Left hindlimb (tissue), 1 donor: ENCODE data around the gene BID.

Experiments used
- DNase-seq: peaks from one replicate; pipeline ENCODE4 v3.0.0-alpha.2; 2018

BID gene

DNA sequence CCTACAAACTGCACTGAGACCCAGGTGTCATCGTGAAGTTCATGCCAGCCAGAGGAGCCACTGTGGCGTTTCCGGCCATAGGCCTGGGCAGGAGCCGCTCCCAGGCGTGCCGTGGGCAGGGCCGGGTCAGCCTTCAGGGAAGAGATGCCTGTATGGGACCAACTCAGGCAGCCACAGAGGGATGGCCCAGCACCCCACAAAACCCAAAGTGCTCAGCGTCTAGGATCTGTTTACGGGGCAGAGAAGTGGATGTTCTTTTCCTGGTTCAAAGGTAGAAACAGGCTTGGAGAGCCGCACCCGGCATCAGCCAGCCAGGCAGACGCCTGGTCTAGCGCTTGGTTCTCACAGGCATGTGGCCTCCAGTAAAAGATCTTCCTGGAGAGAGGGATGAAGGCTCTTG is 8.4 kb upstream of the BID start:
- no peak for DNase-seq

DNA sequence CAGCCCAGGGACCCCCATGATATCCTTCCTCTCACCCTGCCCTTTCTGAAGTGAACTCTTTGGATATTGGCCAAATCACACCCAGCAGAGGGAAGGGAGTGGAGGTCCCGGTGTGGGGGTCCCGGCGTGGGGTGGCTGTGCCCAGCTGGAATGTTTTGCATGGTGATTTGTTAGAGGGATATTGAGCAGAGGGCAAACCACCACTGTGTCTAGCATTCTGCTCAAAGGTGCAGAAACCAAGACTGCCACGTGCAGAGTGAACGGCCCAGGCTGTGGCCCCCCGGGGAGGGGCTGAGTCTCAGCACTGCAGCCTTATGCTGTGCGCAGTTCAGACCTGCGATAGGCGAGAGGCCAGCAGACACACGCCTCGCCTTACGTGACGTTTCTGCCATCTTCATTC is 7.9 kb upstream of the BID start:
- no peak for DNase-seq

- no peak for DNase-seq
Observed at GRCh38 chr22:17781319-17782031, 7.2 kb upstream of the BID start.

DNA sequence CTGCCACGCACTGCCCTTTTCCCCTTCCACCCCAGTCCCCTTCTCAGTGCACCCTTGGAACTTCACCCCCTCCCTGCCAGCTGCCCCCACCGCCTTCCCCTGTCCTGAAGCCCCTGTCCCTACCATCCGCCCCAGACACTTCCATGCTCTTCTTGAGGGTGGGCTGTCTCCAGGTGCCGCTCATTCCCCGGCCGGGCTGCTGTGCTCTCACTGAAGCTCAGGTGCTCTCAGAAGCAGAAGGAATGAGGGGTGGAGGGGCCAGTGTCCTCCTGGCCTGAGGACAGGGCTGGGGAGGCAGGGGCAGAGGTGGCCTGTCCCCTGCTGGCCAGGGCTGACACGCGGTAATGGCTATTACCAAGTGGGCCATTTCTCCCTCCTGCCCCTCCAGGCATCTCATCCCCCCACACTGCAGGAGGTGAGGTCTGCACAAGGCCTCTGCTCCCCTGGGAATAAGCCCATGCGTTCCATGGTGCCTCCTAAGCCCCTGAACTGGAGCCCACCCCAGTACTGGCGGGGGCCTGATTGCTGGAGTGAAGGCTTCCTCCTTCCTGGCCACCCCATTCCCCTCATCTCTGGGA is 6.6 kb upstream of the BID start:
- DNase-seq, result no peak

GRCh38 chr22:17780116-17780740 is 6.0 kb upstream of the BID start:
- no peak for DNase-seq

GRCh38 chr22:17779286-17780115 is 5.2 kb upstream of the BID start:
- no peak for DNase-seq

DNA sequence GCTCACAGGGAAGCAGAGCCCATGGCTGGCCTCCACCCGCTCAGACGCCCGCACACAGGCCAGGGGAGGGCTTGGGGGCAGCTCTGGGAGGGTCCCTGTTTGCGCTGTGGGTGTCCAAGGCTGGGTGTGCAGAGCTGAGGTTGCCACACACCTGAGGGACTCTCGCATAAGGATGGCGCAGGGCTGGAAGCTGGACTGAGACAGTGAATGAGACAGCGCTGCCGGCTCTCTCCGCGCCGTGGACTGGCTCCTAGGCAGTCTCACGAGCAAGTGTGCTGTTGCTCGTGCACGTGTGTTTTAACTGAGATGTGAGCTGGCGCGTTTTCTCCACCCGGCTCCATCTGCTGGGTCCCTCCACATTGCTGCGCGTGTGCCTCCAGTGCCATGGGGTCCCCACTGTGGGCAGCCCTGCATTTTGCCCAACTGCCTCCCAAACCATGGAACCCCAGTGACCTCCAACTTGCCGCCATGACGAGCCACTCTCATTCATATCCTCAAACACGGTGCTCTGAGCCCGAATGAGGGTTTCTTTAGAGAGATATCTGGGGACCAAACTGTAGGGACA is 4.2 kb upstream of the BID start:
- no peak for DNase-seq

- no peak for DNase-seq
Observed at GRCh38 chr22:17777717-17778044, 3.4 kb upstream of the BID start.

DNA sequence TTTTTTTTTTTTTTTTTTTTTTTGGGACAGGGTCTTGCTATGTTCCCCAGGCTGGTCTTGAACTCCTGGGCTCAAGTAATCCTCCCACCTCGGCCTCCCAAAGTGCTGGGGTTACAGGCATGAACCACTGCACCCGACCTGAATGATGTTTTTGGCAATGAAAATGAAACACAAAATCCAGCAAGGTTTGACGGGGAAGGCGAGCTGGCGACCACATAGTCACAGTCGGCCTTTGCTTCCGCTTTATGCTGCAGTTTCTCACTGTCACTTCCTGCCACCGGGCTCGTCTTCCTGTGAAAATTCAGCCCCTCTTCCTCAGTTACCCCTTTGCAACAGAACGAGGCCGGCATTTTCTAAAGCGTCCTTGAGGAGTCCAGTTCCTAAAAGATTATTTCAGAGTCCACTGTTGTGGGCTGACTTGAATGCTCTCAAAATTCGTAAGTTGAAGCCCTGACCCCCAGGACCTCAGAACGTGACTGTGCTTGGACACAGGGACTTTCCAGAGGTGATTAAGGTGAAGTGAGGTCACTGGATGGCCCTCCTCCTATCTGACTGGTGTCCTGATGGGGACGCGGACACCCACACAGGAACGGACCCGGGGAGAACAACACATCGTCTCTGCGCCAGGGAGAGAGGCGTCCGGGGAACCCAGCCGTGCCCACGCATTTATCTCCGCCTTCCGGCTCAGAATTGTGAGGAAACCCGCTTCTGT is 2.9 kb upstream of the BID start:
- no peak for DNase-seq

GRCh38 chr22:17775781-17776465 is 1.7 kb upstream of the BID start:
- no peak for DNase-seq

- no peak for DNase-seq
Observed at GRCh38 chr22:17774926-17775685, 837 bp upstream of the BID start.

DNA sequence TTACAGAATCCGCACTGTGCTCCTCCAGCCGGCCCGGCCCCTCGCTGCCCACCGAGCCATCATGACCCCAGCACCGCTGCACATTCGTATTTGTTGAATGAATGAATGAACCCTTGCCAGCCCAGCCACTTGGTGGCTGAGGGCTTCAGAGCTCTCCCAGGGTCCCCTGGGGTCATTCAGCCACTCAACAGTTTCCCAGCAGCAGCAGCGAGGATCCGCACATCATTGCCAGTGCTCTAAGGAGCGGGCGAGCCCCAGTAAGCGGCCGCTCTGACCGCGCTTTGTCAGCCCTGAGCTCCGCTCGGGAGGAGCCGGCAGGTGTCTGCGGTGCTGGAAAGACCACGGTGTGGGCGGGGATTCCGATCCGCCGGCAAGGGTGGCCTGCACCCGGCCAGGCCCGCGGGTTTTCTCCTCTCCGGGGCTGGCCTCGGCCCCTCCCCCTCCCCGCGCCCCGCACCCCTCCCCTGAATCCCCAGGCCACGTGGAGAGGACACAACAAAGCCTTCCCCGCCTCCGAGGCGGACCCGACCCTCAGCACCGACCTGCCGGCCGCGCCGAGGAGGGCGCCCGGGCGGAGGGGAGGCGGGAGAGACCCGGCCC is 563 bp downstream of the BID start:
- DNase-seq, result no peak

- no peak for DNase-seq
Observed at GRCh38 chr22:17772958-17773605, 1.2 kb downstream of the BID start.

- DNase-seq, result no peak
Observed at GRCh38 chr22:17772249-17772957, 1.9 kb downstream of the BID start.

DNA sequence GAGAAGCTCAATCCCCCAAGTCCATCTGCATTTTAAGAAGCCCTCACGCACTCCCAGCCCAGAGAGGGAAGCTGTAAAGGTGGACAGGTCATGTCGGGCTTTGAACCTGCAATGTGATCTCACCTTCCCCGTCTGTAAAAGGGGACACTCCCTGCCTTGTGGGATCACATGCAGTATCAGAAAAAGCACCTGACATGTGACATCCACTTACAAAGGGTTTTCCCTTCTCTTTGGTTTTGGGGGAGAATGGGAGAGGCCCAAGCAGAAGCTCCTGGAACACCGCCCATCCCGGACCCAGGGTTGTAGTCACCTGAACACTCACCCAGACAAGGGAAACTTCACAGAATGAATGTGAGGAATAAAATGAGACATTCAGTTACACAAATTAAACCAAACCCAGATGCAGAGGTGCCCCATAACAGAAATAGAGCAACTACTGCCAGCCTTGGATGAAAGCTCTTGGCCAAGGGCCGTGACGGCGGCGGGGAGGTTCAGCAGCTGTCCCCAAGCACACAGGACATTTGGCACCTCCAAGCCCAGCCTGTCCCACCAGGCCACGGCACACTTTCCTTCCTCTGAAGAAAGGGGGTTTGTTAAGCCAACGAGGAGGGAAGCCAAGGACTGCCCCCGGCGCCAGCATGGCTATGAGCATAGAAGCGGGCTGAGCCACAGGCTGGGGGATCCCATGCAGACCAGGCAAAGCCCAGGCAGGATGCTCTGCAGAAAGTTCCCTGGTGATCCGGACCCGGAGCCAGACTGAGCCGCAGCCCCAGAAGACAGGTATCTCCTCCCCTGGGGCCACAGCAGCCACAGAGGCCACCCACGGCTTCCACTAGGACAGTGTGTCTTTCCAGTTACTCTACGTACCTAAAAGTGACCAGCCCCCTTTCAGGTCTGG is 3.8 kb downstream of the BID start:
- no peak for DNase-seq

GRCh38 chr22:17769716-17770082 is 4.6 kb downstream of the BID start:
- no peak for DNase-seq

- no peak for DNase-seq
Observed at GRCh38 chr22:17769013-17769715, 5.1 kb downstream of the BID start.
